ENCODE measurements around the gene MAJIN. TPM values are rescaled to one million over a fixed set of nuclear protein-coding genes. Genes with fewer than 3 reads are reported as not detected.

MAJIN gene
- total RNA-seq, 1 donor: not detected

- no peak for DNase-seq (ENCODE audit: low read depth)
- no peak overlapping the region for H3K4me3 ChIP-seq (ENCODE audit: low read depth, low read length)
- no peak for TF ChIP-seq CTCF (IDR thresholded peaks at IDR 0.05; ENCODE audit: insufficient read depth, low read depth, low read length)
These were observed 20.4 kb downstream of the MAJIN start for GRCh38 chr11:64951529-64951928.

- peak; percentile 16 for DNase-seq (ENCODE audit: low read depth)
These were observed 24.6 kb downstream of the MAJIN start for GRCh38 chr11:64947208-64947814.

GRCh38 chr11:64936539-64936938 is 35.4 kb downstream of the MAJIN start:
- no peak for TF ChIP-seq CTCF (IDR thresholded peaks at IDR 0.05; ENCODE audit: insufficient read depth, low read depth, low read length)
- no peak overlapping the region for H3K4me3 ChIP-seq (ENCODE audit: low read depth, low read length)
- DNase-seq (ENCODE audit: low read depth): no peak

More at GRCh38 chr11:64947208-64947814, 24.6 kb downstream of the MAJIN start:
- TF ChIP-seq CTCF (IDR thresholded peaks at IDR 0.05; ENCODE audit: insufficient read depth, low read depth, low read length): peak; percentile 28
- H3K4me3 ChIP-seq (ENCODE audit: low read depth, low read length): no peak overlapping the region

- TF ChIP-seq CTCF (IDR thresholded peaks at IDR 0.05; ENCODE audit: insufficient read depth, low read depth, low read length): peak; percentile 17
- H3K4me3 ChIP-seq (ENCODE audit: low read depth, low read length): no peak within 1 kb of the TSS
- peak; percentile 45 for DNase-seq (ENCODE audit: low read depth)
These were observed 36.4 kb downstream of the MAJIN start, which contains the start of gene GPHA2 for GRCh38 chr11:64935359-64936081. TSS of gene GPHA2 (minus strand) at chr11:64935893. CDS start at chr11:64935460, 433 bp downstream.

GRCh38 chr11:64934682-64935358 is 37.1 kb downstream of the MAJIN start:
- no peak overlapping the region for H3K4me3 ChIP-seq (ENCODE audit: low read depth, low read length)
- no peak for TF ChIP-seq CTCF (IDR thresholded peaks at IDR 0.05; ENCODE audit: insufficient read depth, low read depth, low read length)
- DNase-seq (ENCODE audit: low read depth): no peak

GRCh38 chr11:64933935-64934681 is 37.8 kb downstream of the MAJIN start:
- H3K4me3 ChIP-seq (ENCODE audit: low read depth, low read length): no peak overlapping the region
- TF ChIP-seq CTCF (IDR thresholded peaks at IDR 0.05; ENCODE audit: insufficient read depth, low read depth, low read length): no peak
- no peak for DNase-seq (ENCODE audit: low read depth)
